HG02588 (cell line): Measurements from ENCODE around the gene TFAP2B.

Experiments used
- ATAC-seq: cut with Tn5 transposase; IDR thresholded peaks from one replicate; pipeline ENCODE4 v1.9.1; 2021; ENCODE audit warnings: mild to moderate bottlenecking, moderate library complexity; ENCODE audit not compliant: unreplicated experiment

The TFAP2B gene

GRCh38 chr6:50823094-50823920 is 4.6 kb downstream of the TFAP2B start:
- no peak for ATAC-seq

GRCh38 chr6:50824552-50824951 is 5.9 kb downstream of the TFAP2B start:
- ATAC-seq: no peak

- ATAC-seq: no peak
Observed at GRCh38 chr6:50825375-50826036, 6.8 kb downstream of the TFAP2B start.

- no peak for ATAC-seq
Observed at GRCh38 chr6:50826037-50826761, 7.5 kb downstream of the TFAP2B start.

GRCh38 chr6:50826803-50827202 is 8.1 kb downstream of the TFAP2B start:
- no peak for ATAC-seq

- no peak for ATAC-seq
Observed at GRCh38 chr6:50829049-50829448, 10.4 kb downstream of the TFAP2B start.

GRCh38 chr6:50829898-50830444 is 11.3 kb downstream of the TFAP2B start:
- no peak for ATAC-seq

GRCh38 chr6:50831186-50831585 is 12.5 kb downstream of the TFAP2B start:
- no peak for ATAC-seq

GRCh38 chr6:50832912-50833311 is 14.2 kb downstream of the TFAP2B start:
- ATAC-seq: no peak

- no peak for ATAC-seq
Observed at GRCh38 chr6:50834929-50835410, 16.3 kb downstream of the TFAP2B start.

GRCh38 chr6:50836231-50836630 is 17.6 kb downstream of the TFAP2B start:
- no peak for ATAC-seq

- ATAC-seq: no peak
Observed at GRCh38 chr6:50837589-50838445, 19.1 kb downstream of the TFAP2B start.

- ATAC-seq: no peak
Observed at GRCh38 chr6:50840112-50840810, 21.6 kb downstream of the TFAP2B start.

- ATAC-seq: no peak
Observed at GRCh38 chr6:50840811-50841192, 22.1 kb downstream of the TFAP2B start.

- no peak for ATAC-seq
Observed at GRCh38 chr6:50842446-50842845, 23.8 kb downstream of the TFAP2B start.

GRCh38 chr6:50842861-50843384 is 24.3 kb downstream of the TFAP2B start:
- no peak for ATAC-seq

GRCh38 chr6:50843842-50844241 is 25.2 kb downstream of the TFAP2B start:
- no peak for ATAC-seq

GRCh38 chr6:50845499-50846143 is 26.9 kb downstream of the TFAP2B start:
- ATAC-seq: no peak
